ENCODE results near the gene ABCA12.

ABCA12 gene

GRCh38 chr2:215110918-215111317 lies 27.5 kb downstream of the ABCA12 start:
- DNase-seq, result peak; percentile 30

GRCh38 chr2:215107216-215108056 lies 31.0 kb downstream of the ABCA12 start:
- peak; percentile 23 for DNase-seq

- DNase-seq, result no peak
These were observed 32.6 kb downstream of the ABCA12 start for GRCh38 chr2:215105607-215106354.

- no peak for DNase-seq
These were observed 34.2 kb downstream of the ABCA12 start for GRCh38 chr2:215104226-215104625.

- DNase-seq, result no peak
These were observed 39.6 kb downstream of the ABCA12 start for GRCh38 chr2:215098875-215099274.

DNA sequence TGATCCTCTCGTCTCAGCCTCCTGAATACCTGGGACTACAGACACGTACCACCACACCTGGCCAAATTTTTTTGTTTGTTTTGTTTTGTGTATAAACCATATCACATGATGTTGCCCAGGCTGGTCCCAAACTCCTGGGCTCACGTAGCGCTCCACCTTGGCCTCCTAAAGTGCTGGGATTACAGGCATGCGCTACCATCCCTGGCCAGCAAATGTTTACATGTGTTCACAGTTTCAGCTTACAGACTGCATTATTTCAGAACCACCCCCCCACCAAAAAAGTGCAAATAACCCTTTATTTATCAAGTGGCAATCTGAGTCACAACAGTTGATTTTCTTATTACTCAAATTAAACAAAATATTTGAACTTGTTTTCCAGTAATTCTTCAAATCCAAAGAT lies 54.3 kb downstream of the ABCA12 start:
- DNase-seq, result no peak

- DNase-seq, result no peak
These were observed 55.3 kb downstream of the ABCA12 start for GRCh38 chr2:215083146-215083545.

- DNase-seq, result no peak
These were observed 56.0 kb downstream of the ABCA12 start for GRCh38 chr2:215082446-215082845.

GRCh38 chr2:215080545-215080944 lies 57.9 kb downstream of the ABCA12 start:
- DNase-seq, result no peak

- DNase-seq, result no peak
These were observed 66.8 kb downstream of the ABCA12 start for GRCh38 chr2:215071676-215072075.

DNA sequence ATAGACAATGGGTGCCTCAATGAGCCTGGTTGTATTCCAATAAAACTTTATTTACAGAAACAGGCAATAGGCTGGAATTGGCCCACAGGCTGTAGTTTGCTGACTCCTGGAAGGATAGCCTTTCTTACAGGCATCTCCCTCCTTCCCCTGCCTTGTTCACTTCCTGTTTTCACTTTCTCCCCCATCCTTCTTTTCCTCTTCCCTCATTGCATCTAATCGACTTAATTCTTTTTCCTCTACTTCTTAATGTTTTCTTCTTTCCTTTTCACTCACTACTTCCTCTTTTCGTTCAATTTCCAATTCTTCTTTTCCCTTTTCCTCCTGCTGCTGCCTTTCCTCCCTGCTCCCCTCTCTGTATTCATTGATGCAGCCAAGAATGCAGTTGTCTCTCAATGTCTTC lies 70.0 kb downstream of the ABCA12 start:
- no peak for DNase-seq

DNA sequence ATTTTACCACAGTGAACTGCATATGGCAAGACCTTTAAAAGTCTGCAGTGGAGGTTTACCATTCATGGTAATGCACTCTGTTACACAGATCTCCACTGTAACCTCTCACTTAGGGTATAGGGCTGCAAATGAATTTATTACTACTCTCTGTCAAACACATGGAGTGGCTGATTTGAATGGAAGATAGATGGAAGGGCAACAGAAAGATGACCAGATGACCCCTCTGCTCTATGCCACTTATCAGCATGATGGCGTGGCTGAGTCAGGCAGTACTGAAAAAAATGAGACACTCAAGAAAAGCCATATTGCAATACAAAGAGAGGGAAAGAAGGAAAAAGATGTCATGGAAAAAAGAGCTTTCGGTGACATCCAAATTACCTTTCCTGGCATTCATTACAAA lies 72.3 kb downstream of the ABCA12 start:
- DNase-seq, result no peak

DNA sequence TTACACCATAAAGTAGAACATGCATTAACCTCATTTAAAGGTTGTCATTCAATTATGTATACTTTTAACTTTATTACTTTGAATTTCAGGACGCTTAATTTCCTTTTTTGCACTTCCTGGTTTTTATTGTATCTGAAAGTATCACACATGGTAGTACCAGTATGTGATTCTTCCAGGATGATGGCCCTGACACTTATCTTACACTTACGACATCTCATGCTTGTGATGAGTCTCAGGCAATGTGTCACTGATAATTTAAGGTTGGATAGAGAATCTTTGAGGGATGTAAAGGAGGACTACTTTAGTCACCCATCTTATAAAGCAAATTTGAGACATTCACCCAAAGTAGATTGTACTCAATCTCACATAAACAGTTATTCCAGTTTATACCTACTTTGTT lies 74.9 kb downstream of the ABCA12 start:
- DNase-seq, result no peak

DNA sequence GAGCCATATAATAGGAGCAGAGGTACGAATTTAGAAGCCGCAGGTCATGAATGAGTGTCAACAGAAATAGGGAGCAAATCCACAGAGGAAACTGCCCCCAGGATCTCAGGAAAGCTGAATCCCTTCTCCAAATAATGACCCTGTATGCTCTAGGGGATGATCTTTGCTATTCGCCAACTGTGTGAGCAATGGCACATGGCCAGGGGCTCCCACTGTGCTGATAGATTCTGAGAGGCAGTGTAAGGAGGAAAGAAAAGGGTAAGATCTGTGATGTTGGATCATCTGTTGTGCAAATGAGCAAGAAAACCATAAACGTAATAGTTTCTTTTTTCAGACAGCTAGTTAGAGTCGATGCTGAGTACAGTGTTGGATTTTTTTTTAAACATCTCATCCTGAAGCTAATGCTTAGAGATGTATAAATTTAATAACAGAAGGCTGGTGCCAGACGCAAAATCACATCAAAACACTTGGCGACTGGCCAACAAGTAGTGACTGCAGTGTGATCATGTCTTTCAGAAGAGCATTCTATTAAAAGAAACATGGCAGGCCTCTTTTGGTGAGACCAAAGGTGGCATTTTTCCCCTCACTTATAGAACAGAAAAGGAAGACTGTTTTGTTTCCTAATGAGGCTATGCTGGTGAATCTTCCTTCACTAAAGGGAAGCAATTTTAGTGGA lies 77.4 kb downstream of the ABCA12 start:
- peak; percentile 68 for DNase-seq

DNA sequence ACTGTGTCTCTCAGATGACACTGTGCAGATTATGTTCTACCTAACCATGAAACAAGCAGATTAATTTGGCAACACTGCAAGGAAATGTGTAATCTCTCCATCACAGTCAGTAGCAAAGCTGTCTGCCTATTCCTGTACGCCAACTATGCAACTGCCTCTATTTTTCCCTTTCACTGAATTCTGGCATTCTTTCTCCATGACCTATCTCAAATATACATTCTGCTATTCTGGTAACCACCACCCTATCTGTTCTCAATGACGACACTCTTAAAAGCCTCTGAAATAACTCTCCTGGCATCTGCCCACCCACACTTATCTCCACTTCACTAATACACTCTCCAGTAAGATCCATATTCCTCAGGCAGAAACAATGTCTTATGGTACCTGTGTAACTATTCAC lies 78.7 kb downstream of the ABCA12 start:
- DNase-seq, result no peak

- DNase-seq, result no peak
These were observed 82.5 kb downstream of the ABCA12 start for GRCh38 chr2:215055891-215056290.

DNA sequence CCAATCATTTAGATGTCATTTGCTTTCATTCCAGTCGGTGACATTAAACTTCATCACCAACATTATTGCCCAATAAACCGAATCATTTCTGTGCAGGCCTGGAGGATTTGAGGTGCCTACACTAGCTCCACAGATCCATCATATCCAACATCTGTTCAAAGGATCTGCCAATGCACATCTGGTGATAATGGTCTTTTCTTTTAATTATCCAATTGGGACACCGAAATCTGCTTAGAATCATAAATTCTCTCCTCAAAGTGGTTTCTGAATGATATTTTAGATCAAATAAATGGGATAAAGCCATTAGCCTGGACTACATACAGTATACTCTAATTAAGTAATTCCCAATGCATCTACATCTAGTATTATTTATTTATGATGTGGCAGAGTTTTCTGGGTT lies 85.6 kb downstream of the ABCA12 start:
- no peak for DNase-seq

GRCh38 chr2:215052404-215052803 lies 86.0 kb downstream of the ABCA12 start:
- DNase-seq, result no peak

DNA sequence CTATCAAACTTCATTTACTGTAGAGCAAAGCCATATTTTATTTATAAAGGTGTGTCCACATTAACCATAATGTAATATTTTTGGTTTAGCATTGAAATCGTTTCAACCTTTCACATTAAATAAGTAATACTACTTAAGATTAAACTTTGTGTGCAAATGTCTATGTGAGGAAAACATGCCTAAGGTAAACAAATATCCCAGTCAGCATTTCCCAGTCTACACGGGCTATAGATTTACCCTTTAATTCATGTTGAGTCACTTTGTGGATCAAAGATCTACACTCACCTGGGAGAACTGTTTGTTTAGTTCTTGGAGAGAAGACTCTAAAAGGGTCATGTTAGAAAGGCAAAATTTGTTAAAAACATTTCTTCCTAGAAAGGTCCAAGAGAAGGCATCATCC lies 89.1 kb downstream of the ABCA12 start:
- no peak for DNase-seq

DNA sequence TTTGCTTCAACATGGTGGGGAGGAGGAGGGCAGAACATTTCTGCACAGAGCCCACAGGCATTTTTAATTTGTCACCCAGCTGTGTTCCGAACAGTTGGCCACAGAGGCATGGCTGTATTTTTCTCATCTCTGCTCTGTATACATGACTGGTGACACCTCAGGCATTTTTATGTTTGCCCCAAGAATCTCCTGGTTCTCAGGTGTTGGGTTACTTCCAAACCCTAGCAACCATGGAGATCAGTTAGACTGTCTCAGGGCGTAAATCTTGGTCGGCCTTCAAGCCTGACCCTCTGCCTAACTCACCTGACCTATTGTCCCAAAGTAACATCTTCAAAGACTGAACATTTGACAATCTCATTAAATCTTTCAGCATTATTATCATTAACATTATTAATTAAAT lies 100.0 kb downstream of the ABCA12 start:
- no peak for DNase-seq

GRCh38 chr2:215036314-215036713 lies 102.1 kb downstream of the ABCA12 start:
- DNase-seq, result no peak

- DNase-seq, result no peak
These were observed 104.3 kb downstream of the ABCA12 start for GRCh38 chr2:215034154-215034553.

DNA sequence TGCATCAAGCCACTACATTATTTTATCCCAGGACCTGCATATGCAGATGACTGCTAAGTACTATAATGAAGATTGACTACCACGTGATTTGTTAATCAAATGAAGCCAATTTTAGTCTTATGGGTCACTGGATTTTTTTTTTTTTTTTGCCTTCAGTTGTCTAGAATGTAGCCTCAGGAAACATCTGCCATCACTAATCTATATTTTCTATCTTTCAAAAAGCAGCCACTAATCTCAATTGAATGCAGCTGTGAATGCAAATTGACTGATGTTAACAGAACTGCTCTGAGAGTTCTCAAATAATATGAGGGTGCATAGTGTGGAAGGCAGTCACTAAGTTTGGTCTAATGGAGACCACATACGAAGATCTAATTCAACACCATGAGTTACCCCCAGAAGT lies 106.3 kb downstream of the ABCA12 start:
- DNase-seq, result no peak

DNA sequence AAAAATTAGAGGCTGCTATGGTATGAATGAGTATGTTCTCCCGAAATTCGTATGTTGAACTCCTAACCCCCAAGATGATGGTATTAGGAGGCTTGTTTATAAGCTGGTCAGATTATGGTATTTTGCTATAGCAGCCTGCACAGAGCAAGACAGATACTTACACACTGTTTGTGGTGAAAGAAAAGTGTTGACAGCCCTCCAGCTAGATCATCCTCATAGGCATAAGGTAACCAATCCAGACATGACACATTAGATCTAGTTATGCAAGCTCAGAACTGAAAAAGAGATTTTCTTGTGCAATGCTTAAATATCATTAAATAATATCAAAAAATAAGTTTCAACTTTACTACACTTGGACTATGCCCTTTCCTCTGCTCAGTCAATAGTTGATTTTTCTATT lies 107.1 kb downstream of the ABCA12 start:
- DNase-seq, result no peak
